K562 (cell line): ENCODE data around the gene DPH2. TPM values are rescaled to one million over a fixed set of nuclear protein-coding genes. Genes with fewer than 3 reads are reported as not detected.

Experiments used
- CREB1 ChIP-seq, 2 experiments: sonication (generic) in 1 of 2; formaldehyde crosslinking in 1 of 2; IDR thresholded peaks; 2 replicates each; pipeline versions ENCODE4 v1.6.1 to v1.8.0; 2012 to 2022; ENCODE audit warnings: inconsistent platforms in 1 of 2, mild to moderate bottlenecking in 1 of 2, missing genetic modification reagents in 1 of 2, moderate library complexity in 1 of 2
- HMG20A ChIP-seq: fragments of 450-650 bp; formaldehyde crosslinking; conservative IDR thresholded peaks from 2 replicates; pipeline ENCODE4 v1.4.0; 2020; ENCODE audit warnings: mild to moderate bottlenecking, mixed read lengths
- NFIC ChIP-seq: fragments of 450-650 bp; IDR thresholded peaks from 2 replicates; pipeline ENCODE4 v1.6.1; 2017; ENCODE audit warnings: mild to moderate bottlenecking, inconsistent platforms
- PHF20 ChIP-seq: fragments of 450-650 bp; IDR thresholded peaks from 2 replicates; pipeline ENCODE4 v1.6.1; 2018; ENCODE audit not compliant: partially characterized antibody
- RUNX1 ChIP-seq: sonication (generic); IDR thresholded peaks from 2 replicates; pipeline ENCODE4 v1.6.1; 2016; ENCODE audit warnings: antibody characterized with exemption, low read depth
- U2AF1 ChIP-seq: fragments of 200-400 bp; formaldehyde crosslinking; optimal IDR thresholded peaks from 2 replicates; pipeline ENCODE3; 2017; ENCODE audit warnings: mild to moderate bottlenecking, low read depth, low read length, moderate library complexity
- polyA plus RNA-seq, 8 experiments: library from polyadenylated mRNA; depleted of rRNA in 4 of 8; stranded (reverse) in 5 of 8; unstranded in 3 of 8; fragments of >200 nt; fragmentation: Nextera tagmentation in 2 of 8; fragmentation: Illumina TruSeq in 1 of 8; extraction: Ambion mirVana in 2 of 8; extraction: Trizol in 1 of 8; gene quantifications; 2 replicates each; pipeline versions ENCODE4 v1.2.1 to v1.2.3, GENCODE V29; 2011 to 2014; ENCODE audit warnings: inconsistent platforms in 1 of 8, missing spikeins in 1 of 8
- total RNA-seq, 7 experiments: library from RNA; depleted of rRNA in 6 of 7; stranded (reverse); fragments of >200 nt in 6 of 7; fragmentation: Illumina TruSeq in 2 of 7; extraction: Trizol in 2 of 7; gene quantifications; 2 replicates each; pipeline versions ENCODE4 v1.2.1 to v1.2.3, GENCODE V29; 2011 to 2021; ENCODE audit warnings: low replicate concordance in 1 of 7
- TF ChIP-seq, protein P1 (sequence below): sonication (generic); formaldehyde crosslinking; IDR thresholded peaks from 2 replicates; pipeline ENCODE4 v1.8.0; 2022; ENCODE audit warnings: missing genetic modification reagents, mild to moderate bottlenecking, borderline replicate concordance
- TF ChIP-seq, protein P2 (sequence below): fragments of 250-450 bp; sonication (Bioruptor Pico); IDR thresholded peaks from 2 replicates; pipeline ENCODE4 v1.8.0; 2021; ENCODE audit warnings: borderline replicate concordance, mild to moderate bottlenecking, moderate library complexity; ENCODE audit not compliant: poor library complexity, severe bottlenecking
- TF ChIP-seq, protein P3 (sequence below): IDR thresholded peaks from 3 replicates; pipeline ENCODE4 v1.6.1; 2011; ENCODE audit warnings: borderline replicate concordance, mild to moderate bottlenecking; ENCODE audit not compliant: insufficient read length, insufficient read depth
- TF ChIP-seq, protein P4 (sequence below): sonication (generic); formaldehyde crosslinking; IDR thresholded peaks from 2 replicates; pipeline ENCODE4 v1.4.0; 2020; ENCODE audit warnings: mild to moderate bottlenecking, missing genetic modification reagents
- TF ChIP-seq, protein P5 (sequence below), 3 experiments: fragments of 200-800 bp in 1 of 3; sonication (Bioruptor generic) in 1 of 3; sonication (generic) in 1 of 3; formaldehyde crosslinking in 1 of 3; IDR thresholded peaks; 2 replicates each; pipeline versions ENCODE4 v1.6.1 to v1.8.0; 2016 to 2022; ENCODE audit warnings: mild to moderate bottlenecking in 2 of 3, missing compliant biosample characterization in 2 of 3, missing genetic modification characterization in 2 of 3, missing genetic modification reagents in 1 of 3
- TF ChIP-seq, protein P6 (sequence below): fragments of 450-650 bp; formaldehyde crosslinking; conservative IDR thresholded peaks from 2 replicates; pipeline ENCODE4 v1.4.0; 2022; ENCODE audit warnings: mild to moderate bottlenecking, missing genetic modification characterization
- TF ChIP-seq, protein P7 (sequence below): fragments of 450-650 bp; IDR thresholded peaks from 2 replicates; pipeline ENCODE4 v1.6.1; 2016; ENCODE audit warnings: borderline replicate concordance

The DPH2 gene
- total and polyA plus RNA-seq, 9 of the 15 experiments (the other 6 are each of a cell fraction or from before 2014, with no cell fraction given): 17.9 to 94.1 (median 68.1) TPM

DNA sequence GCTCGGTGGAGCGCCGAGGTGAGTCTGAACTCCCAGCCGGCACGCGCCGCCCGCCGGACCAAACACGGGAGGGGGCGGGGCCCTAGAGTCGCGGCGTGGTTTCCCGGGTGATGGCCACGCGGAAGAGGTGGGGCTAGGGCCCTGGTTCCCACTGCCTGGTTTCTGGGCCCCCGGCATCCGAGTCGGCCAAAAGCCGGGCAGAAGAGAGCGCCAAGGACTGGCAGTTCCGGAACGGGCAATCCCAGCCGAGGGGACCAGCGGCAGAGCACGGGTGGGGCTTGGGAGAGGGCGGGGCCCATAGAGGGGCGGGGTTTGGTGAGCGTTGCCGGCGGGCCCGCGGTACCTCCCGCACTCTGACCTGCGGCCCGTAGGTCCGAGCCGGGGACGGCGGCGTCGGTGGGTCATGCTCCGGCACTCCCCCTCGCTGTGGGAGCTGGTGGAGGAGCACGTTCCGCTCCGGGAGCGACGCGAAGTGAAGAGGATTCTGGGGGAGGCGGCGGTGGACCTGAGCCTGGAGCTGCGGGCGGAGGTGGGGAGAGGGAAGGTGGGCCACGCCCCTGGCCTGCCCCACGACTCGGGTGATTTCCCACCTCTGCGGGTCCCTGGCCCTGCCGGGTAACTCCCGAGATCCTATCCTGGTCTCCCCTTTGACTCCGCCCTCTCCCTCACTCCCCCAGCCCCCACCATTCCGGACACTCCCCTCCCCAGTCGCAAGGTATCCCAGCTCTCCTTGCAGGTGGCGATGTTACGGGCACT, 21.8 kb downstream of the DPH2 start, which contains the start of gene CCDC24 (continued):
- TF ChIP-seq, protein P1, sequence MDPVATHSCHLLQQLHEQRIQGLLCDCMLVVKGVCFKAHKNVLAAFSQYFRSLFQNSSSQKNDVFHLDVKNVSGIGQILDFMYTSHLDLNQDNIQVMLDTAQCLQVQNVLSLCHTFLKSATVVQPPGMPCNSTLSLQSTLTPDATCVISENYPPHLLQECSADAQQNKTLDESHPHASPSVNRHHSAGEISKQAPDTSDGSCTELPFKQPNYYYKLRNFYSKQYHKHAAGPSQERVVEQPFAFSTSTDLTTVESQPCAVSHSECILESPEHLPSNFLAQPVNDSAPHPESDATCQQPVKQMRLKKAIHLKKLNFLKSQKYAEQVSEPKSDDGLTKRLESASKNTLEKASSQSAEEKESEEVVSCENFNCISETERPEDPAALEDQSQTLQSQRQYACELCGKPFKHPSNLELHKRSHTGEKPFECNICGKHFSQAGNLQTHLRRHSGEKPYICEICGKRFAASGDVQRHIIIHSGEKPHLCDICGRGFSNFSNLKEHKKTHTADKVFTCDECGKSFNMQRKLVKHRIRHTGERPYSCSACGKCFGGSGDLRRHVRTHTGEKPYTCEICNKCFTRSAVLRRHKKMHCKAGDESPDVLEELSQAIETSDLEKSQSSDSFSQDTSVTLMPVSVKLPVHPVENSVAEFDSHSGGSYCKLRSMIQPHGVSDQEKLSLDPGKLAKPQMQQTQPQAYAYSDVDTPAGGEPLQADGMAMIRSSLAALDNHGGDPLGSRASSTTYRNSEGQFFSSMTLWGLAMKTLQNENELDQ: 0 out of 2 replicates have a peak, but pooled peaks have one; percentile 16
- TF ChIP-seq U2AF1: peak; percentile 67
- TF ChIP-seq RUNX1: no peak
- TF ChIP-seq, protein P2, sequence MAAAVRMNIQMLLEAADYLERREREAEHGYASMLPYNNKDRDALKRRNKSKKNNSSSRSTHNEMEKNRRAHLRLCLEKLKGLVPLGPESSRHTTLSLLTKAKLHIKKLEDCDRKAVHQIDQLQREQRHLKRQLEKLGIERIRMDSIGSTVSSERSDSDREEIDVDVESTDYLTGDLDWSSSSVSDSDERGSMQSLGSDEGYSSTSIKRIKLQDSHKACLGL (CRISPR knock-in tag): peak; percentile 26
- TF ChIP-seq, protein P3, sequence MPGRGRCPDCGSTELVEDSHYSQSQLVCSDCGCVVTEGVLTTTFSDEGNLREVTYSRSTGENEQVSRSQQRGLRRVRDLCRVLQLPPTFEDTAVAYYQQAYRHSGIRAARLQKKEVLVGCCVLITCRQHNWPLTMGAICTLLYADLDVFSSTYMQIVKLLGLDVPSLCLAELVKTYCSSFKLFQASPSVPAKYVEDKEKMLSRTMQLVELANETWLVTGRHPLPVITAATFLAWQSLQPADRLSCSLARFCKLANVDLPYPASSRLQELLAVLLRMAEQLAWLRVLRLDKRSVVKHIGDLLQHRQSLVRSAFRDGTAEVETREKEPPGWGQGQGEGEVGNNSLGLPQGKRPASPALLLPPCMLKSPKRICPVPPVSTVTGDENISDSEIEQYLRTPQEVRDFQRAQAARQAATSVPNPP: no peak
- TF ChIP-seq, protein P4, sequence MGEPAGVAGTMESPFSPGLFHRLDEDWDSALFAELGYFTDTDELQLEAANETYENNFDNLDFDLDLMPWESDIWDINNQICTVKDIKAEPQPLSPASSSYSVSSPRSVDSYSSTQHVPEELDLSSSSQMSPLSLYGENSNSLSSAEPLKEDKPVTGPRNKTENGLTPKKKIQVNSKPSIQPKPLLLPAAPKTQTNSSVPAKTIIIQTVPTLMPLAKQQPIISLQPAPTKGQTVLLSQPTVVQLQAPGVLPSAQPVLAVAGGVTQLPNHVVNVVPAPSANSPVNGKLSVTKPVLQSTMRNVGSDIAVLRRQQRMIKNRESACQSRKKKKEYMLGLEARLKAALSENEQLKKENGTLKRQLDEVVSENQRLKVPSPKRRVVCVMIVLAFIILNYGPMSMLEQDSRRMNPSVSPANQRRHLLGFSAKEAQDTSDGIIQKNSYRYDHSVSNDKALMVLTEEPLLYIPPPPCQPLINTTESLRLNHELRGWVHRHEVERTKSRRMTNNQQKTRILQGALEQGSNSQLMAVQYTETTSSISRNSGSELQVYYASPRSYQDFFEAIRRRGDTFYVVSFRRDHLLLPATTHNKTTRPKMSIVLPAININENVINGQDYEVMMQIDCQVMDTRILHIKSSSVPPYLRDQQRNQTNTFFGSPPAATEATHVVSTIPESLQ: peak; percentile 77; the same call in 1 of the 2 replicates
- TF ChIP-seq, protein P5, sequence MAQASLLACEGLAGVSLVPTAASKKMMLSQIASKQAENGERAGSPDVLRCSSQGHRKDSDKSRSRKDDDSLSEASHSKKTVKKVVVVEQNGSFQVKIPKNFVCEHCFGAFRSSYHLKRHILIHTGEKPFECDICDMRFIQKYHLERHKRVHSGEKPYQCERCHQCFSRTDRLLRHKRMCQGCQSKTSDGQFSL (CRISPR knock-in tag; IDR thresholded peaks at IDR 0.05): peak; percentile 61; the same call in 1 of the 2 replicates
- TF ChIP-seq, protein P5 (tag; IDR thresholded peaks at IDR 0.05): no peak
- TF ChIP-seq, protein P6, sequence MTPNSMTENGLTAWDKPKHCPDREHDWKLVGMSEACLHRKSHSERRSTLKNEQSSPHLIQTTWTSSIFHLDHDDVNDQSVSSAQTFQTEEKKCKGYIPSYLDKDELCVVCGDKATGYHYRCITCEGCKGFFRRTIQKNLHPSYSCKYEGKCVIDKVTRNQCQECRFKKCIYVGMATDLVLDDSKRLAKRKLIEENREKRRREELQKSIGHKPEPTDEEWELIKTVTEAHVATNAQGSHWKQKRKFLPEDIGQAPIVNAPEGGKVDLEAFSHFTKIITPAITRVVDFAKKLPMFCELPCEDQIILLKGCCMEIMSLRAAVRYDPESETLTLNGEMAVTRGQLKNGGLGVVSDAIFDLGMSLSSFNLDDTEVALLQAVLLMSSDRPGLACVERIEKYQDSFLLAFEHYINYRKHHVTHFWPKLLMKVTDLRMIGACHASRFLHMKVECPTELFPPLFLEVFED (CRISPR knock-in tag): peak; percentile 30; the same call in 1 of the 2 replicates
- TF ChIP-seq PHF20: peak; percentile 40
- no peak for TF ChIP-seq HMG20A (CRISPR knock-in tag)
- TF ChIP-seq CREB1 (IDR thresholded peaks at IDR 0.05): no peak
- 0 out of 2 replicates have a peak, but pooled peaks have one; percentile 24 for TF ChIP-seq CREB1 (CRISPR knock-in tag; IDR thresholded peaks at IDR 0.05)
- TF ChIP-seq, protein P7, sequence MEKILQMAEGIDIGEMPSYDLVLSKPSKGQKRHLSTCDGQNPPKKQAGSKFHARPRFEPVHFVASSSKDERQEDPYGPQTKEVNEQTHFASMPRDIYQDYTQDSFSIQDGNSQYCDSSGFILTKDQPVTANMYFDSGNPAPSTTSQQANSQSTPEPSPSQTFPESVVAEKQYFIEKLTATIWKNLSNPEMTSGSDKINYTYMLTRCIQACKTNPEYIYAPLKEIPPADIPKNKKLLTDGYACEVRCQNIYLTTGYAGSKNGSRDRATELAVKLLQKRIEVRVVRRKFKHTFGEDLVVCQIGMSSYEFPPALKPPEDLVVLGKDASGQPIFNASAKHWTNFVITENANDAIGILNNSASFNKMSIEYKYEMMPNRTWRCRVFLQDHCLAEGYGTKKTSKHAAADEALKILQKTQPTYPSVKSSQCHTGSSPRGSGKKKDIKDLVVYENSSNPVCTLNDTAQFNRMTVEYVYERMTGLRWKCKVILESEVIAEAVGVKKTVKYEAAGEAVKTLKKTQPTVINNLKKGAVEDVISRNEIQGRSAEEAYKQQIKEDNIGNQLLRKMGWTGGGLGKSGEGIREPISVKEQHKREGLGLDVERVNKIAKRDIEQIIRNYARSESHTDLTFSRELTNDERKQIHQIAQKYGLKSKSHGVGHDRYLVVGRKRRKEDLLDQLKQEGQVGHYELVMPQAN: peak; percentile 96; the same call in 1 of the 2 replicates
- TF ChIP-seq NFIC: peak; percentile 35
